Parathyroid adenoma (tissue), 2 donors: ENCODE data around the gene NDUFS3.
A peak's percentile ranks its signal among the peaks of the same experiment; 100 is the strongest.
"Not testable (repeated sequence)": the region's sequence is repeated elsewhere in the genome, so short reads cannot be mapped to it uniquely, and the experiment has no call there.

Experiments used
- H2AFZ ChIP-seq: fragments of 300-600 bp; sonication (generic); one replicate; pipeline ENCODE4 v1.7.0; 2017; ENCODE audit warnings: antibody characterized with exemption, mild to moderate bottlenecking
- H3K27ac ChIP-seq: fragments of 300-600 bp; sonication (generic); one replicate; pipeline ENCODE4 v1.7.0; 2017
- H3K27me3 ChIP-seq: fragments of 300-600 bp; sonication (generic); one replicate; pipeline ENCODE4 v1.7.0; 2017; ENCODE audit warnings: low read length; ENCODE audit not compliant: control insufficient read depth, insufficient read depth
- H3K36me3 ChIP-seq: fragments of 300-600 bp; sonication (generic); one replicate; pipeline ENCODE4 v1.7.0; 2017; ENCODE audit warnings: low read length; ENCODE audit not compliant: control insufficient read depth, insufficient read depth
- H3K4me1 ChIP-seq: fragments of 300-600 bp; sonication (generic); one replicate; pipeline ENCODE4 v1.7.0; 2017; ENCODE audit warnings: control low read depth
- H3K4me2 ChIP-seq: fragments of 300-600 bp; sonication (generic); one replicate; pipeline ENCODE4 v1.7.0; 2017; ENCODE audit warnings: low read length
- H3K4me3 ChIP-seq: fragments of 300-600 bp; sonication (generic); one replicate; pipeline ENCODE4 v1.7.0; 2017; ENCODE audit warnings: low read depth, low read length
- H3K79me2 ChIP-seq: fragments of 300-600 bp; sonication (generic); one replicate; pipeline ENCODE4 v1.7.0; 2017; ENCODE audit warnings: control low read depth
- H3K9ac ChIP-seq: fragments of 300-600 bp; sonication (generic); one replicate; pipeline ENCODE4 v1.7.0; 2017; ENCODE audit warnings: mild to moderate bottlenecking
- H3K9me3 ChIP-seq: fragments of 300-600 bp; sonication (generic); one replicate; pipeline ENCODE4 v1.7.0; 2017; ENCODE audit warnings: low read length; ENCODE audit not compliant: control insufficient read depth
- CTCF ChIP-seq: fragments of 300-600 bp; sonication (generic); IDR thresholded peaks from one replicate; pipeline ENCODE4 v1.7.0; 2017; ENCODE audit warnings: antibody characterized with exemption, mild to moderate bottlenecking
- donor health status: primary hyperparathyroidism.

The NDUFS3 gene

DNA sequence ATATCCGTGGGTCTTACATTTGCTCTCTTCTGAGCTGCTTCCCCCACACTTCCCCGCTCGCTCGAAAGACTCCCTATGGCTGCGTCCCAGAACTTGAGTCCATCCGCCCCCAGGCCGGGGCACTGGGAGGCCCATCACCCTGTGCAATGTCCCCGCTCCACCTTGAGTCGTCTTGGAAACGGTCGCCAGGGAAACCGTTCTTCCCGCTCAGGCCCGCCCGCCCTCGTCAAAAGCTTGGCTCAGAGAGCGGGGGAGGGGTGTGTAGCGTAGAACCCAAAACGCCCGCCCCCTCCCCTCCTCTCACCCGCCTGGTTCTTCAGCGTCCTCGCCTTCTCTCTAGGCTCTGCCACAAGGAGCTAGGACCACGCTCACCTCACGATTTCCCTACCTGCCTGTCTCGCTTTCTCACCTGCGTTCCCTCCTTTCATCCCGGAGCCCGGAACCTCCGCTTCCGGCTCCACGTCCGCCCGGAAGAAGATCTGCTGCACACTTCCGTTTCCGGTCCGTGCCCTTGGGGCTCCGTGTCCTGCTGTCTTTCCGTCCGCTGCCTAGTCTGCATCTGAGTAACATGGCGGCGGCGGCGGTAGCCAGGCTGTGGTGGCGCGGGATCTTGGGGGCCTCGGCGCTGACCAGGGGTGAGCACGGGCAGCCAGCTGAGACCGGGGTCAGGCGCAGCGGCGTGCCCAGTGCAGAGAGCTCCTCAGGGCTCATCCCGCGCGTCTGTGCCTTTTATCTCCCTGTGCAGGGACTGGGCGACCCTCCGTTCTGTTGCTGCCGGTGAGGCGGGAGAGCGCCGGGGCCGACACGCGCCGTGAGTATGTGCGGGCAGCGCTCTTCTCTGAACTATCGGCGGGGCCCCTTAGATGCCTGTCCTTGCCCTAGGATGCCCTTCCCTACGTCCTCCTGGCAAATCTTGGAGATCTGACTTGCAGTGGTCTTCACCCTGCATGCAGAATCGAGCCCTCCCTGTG is at the start of gene NDUFS3, which contains the start of gene KBTBD4:
NDUFS3 (plus strand) TSS at position 551 of the 971 bp plus-strand sequence; CDS start at position 569, 18 bp downstream.
KBTBD4 (minus strand) TSS at position 447 of the 971 bp plus-strand sequence; CDS start at position 428, 19 bp downstream.
- no peaks in the 10 kb centered on the region for H3K36me3 ChIP-seq
- H3K4me2 ChIP-seq, result peak within 1 kb of the TSS; percentile 86
- peak within 1 kb of the TSS; percentile 86 for H3K4me3 ChIP-seq
- peak within 1 kb of the TSS; percentile 84 for H3K9ac ChIP-seq
- H3K27me3 ChIP-seq, result no peaks in the 10 kb centered on the region
- peak within 1 kb of the TSS; percentile 92 for H3K27ac ChIP-seq
- TF ChIP-seq CTCF, result no peak
- H3K4me1 ChIP-seq, result no peaks in the 10 kb centered on the region
- H2AFZ ChIP-seq, result peak within 1 kb of the TSS; percentile 86
- H3K79me2 ChIP-seq, result peaks cover 3% of the 10 kb centered on the region
- H3K9me3 ChIP-seq, result no peaks in the 10 kb centered on the region

DNA sequence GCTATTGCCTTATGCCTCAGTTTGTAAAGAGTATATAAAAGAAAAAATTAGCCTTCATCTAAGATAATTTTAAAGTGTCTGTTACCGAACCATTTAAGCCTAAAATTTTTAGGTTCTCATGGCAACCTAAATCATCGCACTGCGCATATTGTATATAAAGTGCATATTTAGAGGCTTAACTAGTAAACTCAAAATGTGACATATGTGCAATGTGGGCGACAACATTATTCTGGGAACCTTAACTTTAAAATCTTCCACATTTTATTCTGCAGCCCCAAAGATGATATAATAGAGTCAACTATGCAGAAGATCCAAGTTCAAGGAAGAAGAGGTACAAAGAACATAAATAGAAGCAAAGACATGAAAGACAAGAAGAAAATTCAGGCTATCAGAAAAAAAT is 48.9 kb upstream of the NDUFS3 start:
- Histone ChIP-seq H3K36me3 (no peaks in the 10 kb centered on the region), H3K27ac (no peak overlapping the region)
- no peak for TF ChIP-seq CTCF

GRCh38 chr11:47530721-47531120 is 48.2 kb upstream of the NDUFS3 start:
- not testable (repeated sequence) for H3K27ac ChIP-seq, H3K27me3 ChIP-seq
- peaks cover 56% of the 10 kb centered on the region for H3K79me2 ChIP-seq

More for the DNA sequence above, 48.9 kb upstream of the NDUFS3 start:
- Histone ChIP-seq H3K4me1 (peaks cover 13% of the 10 kb centered on the region), H3K9me3 (no peaks in the 10 kb centered on the region), H3K27me3 (no peaks in the 10 kb centered on the region), H2AFZ (no peak overlapping the region), H3K9ac (no peak overlapping the region), H3K4me2 (no peak overlapping the region), H3K79me2 (peaks cover 51% of the 10 kb centered on the region), H3K4me3 (no peak overlapping the region)

DNA sequence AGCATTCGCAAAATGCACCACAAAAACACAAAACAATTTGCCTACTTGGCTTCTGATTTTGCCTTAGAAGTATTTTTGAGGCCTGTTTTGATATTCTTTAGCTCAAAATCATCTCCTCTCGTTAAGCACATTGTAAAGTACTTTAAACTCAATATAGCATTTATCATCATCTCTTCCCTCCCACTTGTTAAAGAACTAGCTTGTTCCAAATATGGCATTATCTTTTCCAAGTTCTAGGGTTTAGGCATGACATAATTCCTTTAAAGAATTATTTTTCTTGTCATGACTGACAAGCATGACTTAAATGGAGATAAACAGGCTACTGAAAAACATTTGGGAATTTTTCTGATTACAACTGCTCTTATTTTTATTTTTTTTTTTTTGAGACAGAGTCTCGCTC is 47.2 kb upstream of the NDUFS3 start:
- no peak overlapping the region for H3K9ac ChIP-seq
- H3K36me3 ChIP-seq, result no peaks in the 10 kb centered on the region
- H3K4me3 ChIP-seq, result no peak overlapping the region
- H3K79me2 ChIP-seq, result peaks cover 60% of the 10 kb centered on the region
- no peak overlapping the region for H3K27ac ChIP-seq
- H2AFZ ChIP-seq, result no peak overlapping the region
- no peaks in the 10 kb centered on the region for H3K9me3 ChIP-seq
- H3K4me2 ChIP-seq, result no peak overlapping the region
- H3K4me1 ChIP-seq, result no peaks in the 10 kb centered on the region
- no peaks in the 10 kb centered on the region for H3K27me3 ChIP-seq
- TF ChIP-seq CTCF, result no peak

More at GRCh38 chr11:47530721-47531120, 48.2 kb upstream of the NDUFS3 start:
- H3K4me2 ChIP-seq, H3K9me3 ChIP-seq, H3K4me3 ChIP-seq, H3K4me1 ChIP-seq, H3K36me3 ChIP-seq, H2AFZ ChIP-seq, H3K9ac ChIP-seq: not testable (repeated sequence)

- TF ChIP-seq CTCF, result no peak
- H3K9me3 ChIP-seq, result no peaks in the 10 kb centered on the region
- H3K9ac ChIP-seq, result no peak overlapping the region
- no peak overlapping the region for H3K4me2 ChIP-seq
- no peaks in the 10 kb centered on the region for H3K36me3 ChIP-seq
- H3K79me2 ChIP-seq, result peaks cover 59% of the 10 kb centered on the region
- no peak overlapping the region for H2AFZ ChIP-seq
- no peaks in the 10 kb centered on the region for H3K27me3 ChIP-seq
- no peaks in the 10 kb centered on the region for H3K4me1 ChIP-seq
- H3K4me3 ChIP-seq, result no peak overlapping the region
- no peak overlapping the region for H3K27ac ChIP-seq
These were observed 46.2 kb upstream of the NDUFS3 start for GRCh38 chr11:47532597-47533213.
